ENCODE results near the gene TMEM51. TPM values are rescaled to one million over a fixed set of nuclear protein-coding genes. Genes with fewer than 3 reads are reported as not detected.
A peak's percentile ranks its signal among the peaks of the same experiment; 100 is the strongest.

Gene TMEM51
- polyA plus RNA-seq, 1 donor (not counting 4 experiments of a cell fraction or from before 2014, with no cell fraction given) = 12.9 TPM

- Histone ChIP-seq H3K9me3 (ENCODE audit: control insufficient read depth, low read depth, low read length) (no peaks in the 10 kb centered on the region), H3K36me3 (ENCODE audit: control insufficient read depth in 2 of 2, extremely low read depth in 1 of 2, insufficient read depth in 2 of 2, low read length in 2 of 2) (peaks cover 0 to 1% of the 10 kb centered on the region in 2 experiments), H3K27ac (ENCODE audit: control insufficient read depth, insufficient read depth, low read length) (no peak overlapping the region), H3K27me3 (ENCODE audit: control insufficient read depth, extremely low read depth, insufficient read depth, low read length) (no peaks in the 10 kb centered on the region), H3K9me1 (ENCODE audit: control insufficient read depth, extremely low read depth, insufficient read depth, low read length) (peaks cover 3% of the 10 kb centered on the region), H4K20me1 (ENCODE audit: control insufficient read depth, extremely low read depth, insufficient read depth, low read length) (peaks cover 8% of the 10 kb centered on the region), H3K79me2 (ENCODE audit: control insufficient read depth, insufficient read depth, low read length) (peaks cover 26% of the 10 kb centered on the region), H3K4me1 (ENCODE audit: control insufficient read depth, extremely low read depth, insufficient read depth, low read length) (peaks cover 25% of the 10 kb centered on the region), H2AFZ (ENCODE audit: control insufficient read depth, low read length) (no peak overlapping the region), H3K9ac (ENCODE audit: control insufficient read depth, extremely low read depth, insufficient read depth, low read length) (no peak overlapping the region), H3K4me3 (ENCODE audit: control insufficient read depth in 2 of 3, extremely low read depth in 1 of 3, insufficient read depth in 2 of 3, low read depth in 1 of 3, low read length in 3 of 3) (no peak overlapping the region), H3K4me2 (ENCODE audit: control insufficient read depth, extremely low read depth, insufficient read depth, low read depth, low read length) (no peak overlapping the region)
- FAIRE-seq (no peak), DNase-seq (ENCODE audit: low read depth, low spot score) (no peak)
- dilution Hi-C loops (cut with MboI; ENCODE audit: extremely low pct_ligation_motif_present, low sequenced_read_pairs) = no loop called here
- TF ChIP-seq EZH2 (IDR thresholded peaks at IDR 0.05; ENCODE audit: low read length) (no peak), CTCF (optimal IDR thresholded peaks at IDR 0.05 in 1 of 3, IDR thresholded peaks at IDR 0.05 in 1 of 3, conservative IDR thresholded peaks at IDR 0.05 in 1 of 3; ENCODE audit: extremely low read depth in 1 of 3, insufficient read depth in 2 of 3, low read length in 3 of 3) (no peak)
Measured at GRCh38 chr1:15205586-15206346, 52.2 kb downstream of the TMEM51 start.

- FAIRE-seq (peak; percentile 63), DNase-seq (ENCODE audit: low read depth, low spot score) (no peak)
- Histone ChIP-seq H3K9me3 (ENCODE audit: control insufficient read depth, low read depth, low read length) (no peaks in the 10 kb centered on the region), H2AFZ (ENCODE audit: control insufficient read depth, low read length) (no peak overlapping the region), H3K4me3 (ENCODE audit: control insufficient read depth in 2 of 3, extremely low read depth in 1 of 3, insufficient read depth in 2 of 3, low read depth in 1 of 3, low read length in 3 of 3) (no peak overlapping the region), H4K20me1 (ENCODE audit: control insufficient read depth, extremely low read depth, insufficient read depth, low read length) (peaks cover 6% of the 10 kb centered on the region), H3K36me3 (ENCODE audit: control insufficient read depth in 2 of 2, extremely low read depth in 1 of 2, insufficient read depth in 2 of 2, low read length in 2 of 2) (peaks cover 0 to 1% of the 10 kb centered on the region in 2 experiments), H3K27me3 (ENCODE audit: control insufficient read depth, extremely low read depth, insufficient read depth, low read length) (no peaks in the 10 kb centered on the region), H3K4me2 (ENCODE audit: control insufficient read depth, extremely low read depth, insufficient read depth, low read depth, low read length) (peak overlapping the region; percentile 51), H3K9me1 (ENCODE audit: control insufficient read depth, extremely low read depth, insufficient read depth, low read length) (peaks cover 3% of the 10 kb centered on the region), H3K4me1 (ENCODE audit: control insufficient read depth, extremely low read depth, insufficient read depth, low read length) (peaks cover 20% of the 10 kb centered on the region), H3K79me2 (ENCODE audit: control insufficient read depth, insufficient read depth, low read length) (peaks cover 24% of the 10 kb centered on the region), H3K27ac (ENCODE audit: control insufficient read depth, insufficient read depth, low read length) (no peak overlapping the region), H3K9ac (ENCODE audit: control insufficient read depth, extremely low read depth, insufficient read depth, low read length) (peak overlapping the region; percentile 29)
- dilution Hi-C loops (cut with MboI; ENCODE audit: extremely low pct_ligation_motif_present, low sequenced_read_pairs) = no loop called here
- no peak for TF ChIP-seq EZH2 (IDR thresholded peaks at IDR 0.05; ENCODE audit: low read length)
- peak in 1 of 3 experiments; percentile 34 for TF ChIP-seq CTCF (optimal IDR thresholded peaks at IDR 0.05 in 1 of 3, IDR thresholded peaks at IDR 0.05 in 1 of 3, conservative IDR thresholded peaks at IDR 0.05 in 1 of 3; ENCODE audit: extremely low read depth in 1 of 3, insufficient read depth in 2 of 3, low read length in 3 of 3)
Measured at GRCh38 chr1:15206418-15207030, 53.0 kb downstream of the TMEM51 start.

Data from keratinocyte (primary cell).